Activated naive CD4-positive, alpha-beta T cell treated with anti-CD3 and anti-CD28 coated beads, Interleukin-2, amount 50 U/mL, for 16 hours (primary cell): ENCODE measurements around the gene TCERG1L.

Source experiments
- DNase-seq: peaks from one replicate; pipeline ENCODE4 v3.0.0-alpha.2; 2020

Gene TCERG1L

DNA sequence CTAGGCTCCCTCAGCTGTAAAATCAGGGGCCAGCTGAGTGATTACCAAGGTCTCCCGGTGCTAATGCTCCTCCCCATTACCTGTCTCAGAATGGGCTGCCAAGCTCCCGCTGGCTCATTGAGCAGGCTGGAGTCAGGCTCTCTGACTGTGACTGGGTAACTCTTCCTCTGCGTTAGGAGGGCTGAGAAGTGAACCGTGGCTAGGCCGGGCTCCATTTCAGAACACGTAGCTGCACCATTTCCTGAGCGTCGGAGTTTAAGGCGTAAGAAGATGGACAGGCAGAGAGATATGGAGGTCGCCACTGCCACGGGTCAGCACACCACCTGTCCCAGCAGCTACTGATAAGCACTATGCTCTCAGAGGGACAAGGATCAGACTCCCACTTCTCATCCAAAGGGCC lies 250.3 kb downstream of the TCERG1L start:
- no peak for DNase-seq

DNA sequence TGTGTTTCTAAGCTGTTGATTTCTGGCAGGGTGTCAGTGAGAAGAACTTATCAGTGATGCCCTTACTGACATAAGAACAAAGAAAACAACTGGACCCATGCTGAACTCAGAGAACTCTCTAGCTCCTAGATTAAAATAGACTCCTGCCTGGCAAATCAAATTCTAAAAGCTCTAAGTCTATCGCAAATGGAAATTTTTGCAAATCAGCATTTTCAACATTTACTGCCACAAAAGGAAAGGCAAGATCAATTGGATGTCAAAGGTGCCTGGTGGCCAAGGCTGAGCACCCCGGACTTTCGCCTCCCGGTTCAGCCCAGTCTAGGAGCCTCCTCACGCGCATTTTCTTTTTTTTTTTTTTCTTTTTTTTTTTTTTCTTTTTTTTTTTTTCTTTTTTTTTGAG lies 251.6 kb downstream of the TCERG1L start:
- DNase-seq = no peak

DNA sequence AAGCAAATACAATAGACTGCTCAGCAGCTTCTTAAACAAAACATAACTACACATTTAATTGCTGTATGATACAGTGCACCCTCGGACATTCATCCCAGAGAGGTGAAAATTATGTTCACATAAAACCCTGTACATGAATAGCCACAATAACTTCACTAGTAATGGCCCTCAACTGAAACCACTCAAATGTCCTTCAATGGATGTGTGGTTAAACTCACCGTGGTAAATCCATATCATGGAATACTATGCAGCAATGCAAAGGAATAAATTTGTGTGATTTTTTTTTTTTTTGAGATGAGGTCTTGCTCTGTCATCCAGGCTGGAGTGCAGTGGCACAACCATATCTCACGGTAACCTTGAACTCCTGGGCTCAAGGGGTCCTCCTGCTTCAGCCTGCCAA lies 252.7 kb downstream of the TCERG1L start:
- no peak for DNase-seq

DNA sequence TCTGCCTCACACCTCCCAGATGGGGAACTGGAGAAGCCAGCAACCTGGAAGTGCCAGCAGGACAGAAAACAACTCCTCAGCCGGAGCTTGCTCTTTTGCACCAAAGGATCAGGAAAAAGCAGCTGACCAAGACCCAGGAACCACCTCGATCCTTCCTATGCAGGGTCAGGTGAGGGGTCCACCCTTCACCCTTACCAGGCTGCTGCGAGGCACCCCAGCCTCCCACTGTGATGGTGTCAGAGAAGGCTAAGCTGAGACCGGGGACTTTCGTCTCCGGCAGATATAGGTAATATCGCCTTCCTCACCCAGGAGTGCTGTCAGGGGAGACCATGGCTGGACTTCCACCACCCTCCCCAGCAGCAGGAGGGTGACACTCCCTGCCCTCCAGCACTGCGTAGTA lies 254.7 kb downstream of the TCERG1L start:
- no peak for DNase-seq

DNA sequence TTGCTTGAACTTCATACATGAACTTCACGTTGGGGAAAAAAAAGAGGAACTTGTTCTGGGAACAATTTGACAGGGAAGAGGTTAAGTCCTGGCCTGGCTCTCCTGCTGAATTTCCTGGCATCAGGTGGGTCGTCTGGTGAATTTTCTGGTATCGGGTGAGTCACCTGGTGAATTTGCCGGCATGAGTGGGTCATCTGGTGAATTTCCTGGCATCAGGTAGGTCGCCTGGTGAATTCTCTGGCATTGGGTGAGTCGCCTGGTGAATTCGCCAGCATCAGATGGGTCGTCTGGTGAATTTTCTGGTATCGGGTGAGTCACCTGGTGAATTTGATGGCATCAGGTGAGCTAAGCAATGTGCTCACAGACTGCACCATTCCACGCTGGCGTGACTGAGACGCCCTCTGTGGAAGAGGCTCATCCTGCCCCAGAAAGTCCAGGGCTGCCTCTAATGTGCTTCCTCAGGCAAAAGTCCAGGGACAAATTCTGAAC lies 255.4 kb downstream of the TCERG1L start:
- DNase-seq = no peak

DNA sequence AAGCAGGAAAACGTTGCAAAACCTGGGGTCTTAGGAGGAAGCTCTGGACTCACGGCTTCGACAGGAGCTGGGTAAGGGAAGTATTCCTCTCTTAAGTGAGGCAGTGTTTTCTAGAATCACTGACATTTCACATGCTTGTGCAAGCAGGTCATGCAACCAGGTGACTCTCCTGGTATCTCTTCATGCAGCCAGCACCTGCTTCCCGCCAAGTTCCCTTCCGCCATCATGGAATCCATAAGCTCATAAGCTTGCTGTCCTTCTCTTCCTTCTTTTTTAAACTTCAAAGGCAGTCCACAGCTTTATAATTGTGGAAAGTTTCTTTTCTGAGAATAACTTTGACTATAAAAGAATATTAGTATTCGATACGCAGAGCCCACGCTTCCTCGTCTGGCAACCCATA lies 256.1 kb downstream of the TCERG1L start:
- DNase-seq = no peak

DNA sequence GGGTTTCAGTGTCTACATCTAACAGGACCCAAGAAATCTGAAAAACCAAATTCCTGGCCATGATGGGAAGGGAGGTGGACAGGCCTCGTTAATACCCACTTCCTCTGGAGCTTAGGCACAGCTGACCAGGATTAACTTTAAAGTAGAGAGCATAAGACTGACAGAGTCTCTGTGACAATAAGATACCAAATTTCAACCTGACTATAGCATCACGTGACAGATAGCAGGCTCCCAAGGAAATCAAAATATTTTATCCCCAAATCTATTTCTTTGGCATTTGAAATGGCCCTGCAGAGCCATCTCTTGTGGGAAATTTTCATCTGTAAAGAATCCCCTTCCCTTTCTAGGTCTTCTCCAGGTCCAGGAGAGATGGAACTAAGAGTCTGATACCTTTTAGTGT lies 258.3 kb downstream of the TCERG1L start:
- no peak for DNase-seq

DNA sequence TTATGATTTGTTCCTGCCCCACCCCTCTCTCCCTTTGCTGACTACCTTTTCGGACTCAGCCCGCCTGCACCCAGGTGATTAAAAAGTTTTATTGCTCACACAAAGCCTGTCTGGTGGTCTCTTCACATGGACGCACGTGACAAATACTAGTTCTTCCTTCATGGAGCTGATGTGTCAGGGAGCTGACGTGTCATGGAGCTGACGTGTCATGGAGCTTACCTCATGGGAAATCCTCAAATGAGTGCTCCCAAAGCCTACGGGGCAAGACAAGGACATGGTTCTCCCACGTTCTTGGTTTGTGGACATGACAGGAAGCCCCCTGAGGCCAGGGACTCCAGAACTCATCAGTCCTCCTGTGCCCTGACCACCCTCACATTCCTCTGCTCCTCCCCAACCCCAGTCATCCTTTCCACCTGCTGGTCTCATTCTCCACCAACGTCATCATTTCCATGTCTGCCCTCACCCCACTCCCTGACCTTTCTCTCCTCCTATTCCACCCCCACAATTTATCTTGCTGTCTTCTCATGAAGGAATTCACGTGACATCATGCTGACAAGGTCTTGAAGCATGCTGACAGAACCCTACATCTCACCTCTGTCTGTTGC lies 261.3 kb downstream of the TCERG1L start:
- no peak for DNase-seq

DNA sequence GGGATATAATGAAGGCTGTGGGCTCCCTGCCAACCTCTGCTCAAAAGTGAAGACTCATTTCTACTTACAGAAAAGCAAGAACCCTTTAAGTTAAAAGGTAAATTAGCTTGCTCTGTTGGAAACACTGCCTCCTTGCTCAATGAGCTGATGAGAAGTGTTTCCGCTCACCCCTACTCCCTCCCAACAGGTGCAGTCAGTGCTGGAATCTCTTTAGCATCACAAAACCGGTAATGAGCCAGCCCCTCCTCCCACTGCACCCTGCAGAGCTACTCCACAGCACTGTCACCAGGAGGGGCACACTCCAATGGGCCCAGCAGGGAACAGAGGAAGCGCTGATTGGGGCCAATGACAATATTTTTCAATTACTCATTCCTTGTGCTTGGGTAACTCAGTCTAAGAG lies 262.5 kb downstream of the TCERG1L start:
- no peak for DNase-seq

DNA sequence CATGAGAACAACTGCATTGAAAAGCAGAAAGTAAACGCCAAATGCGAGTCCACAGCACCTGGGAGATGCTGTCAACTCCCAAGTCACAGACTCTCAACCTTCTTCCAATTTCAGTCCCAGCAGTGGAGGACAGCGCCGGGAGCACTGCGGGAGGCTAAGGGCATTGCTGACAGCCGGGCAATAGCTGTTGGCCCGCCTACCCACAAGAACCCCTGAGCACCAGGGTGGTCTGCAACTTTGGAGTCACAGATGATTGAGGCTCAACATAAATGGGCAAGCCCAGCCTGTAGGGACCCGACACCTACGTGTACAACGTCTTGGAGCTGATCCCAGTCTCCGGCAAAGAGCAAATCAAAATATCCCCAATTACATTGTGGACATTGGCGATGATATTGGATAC lies 262.9 kb downstream of the TCERG1L start:
- DNase-seq = no peak

DNA sequence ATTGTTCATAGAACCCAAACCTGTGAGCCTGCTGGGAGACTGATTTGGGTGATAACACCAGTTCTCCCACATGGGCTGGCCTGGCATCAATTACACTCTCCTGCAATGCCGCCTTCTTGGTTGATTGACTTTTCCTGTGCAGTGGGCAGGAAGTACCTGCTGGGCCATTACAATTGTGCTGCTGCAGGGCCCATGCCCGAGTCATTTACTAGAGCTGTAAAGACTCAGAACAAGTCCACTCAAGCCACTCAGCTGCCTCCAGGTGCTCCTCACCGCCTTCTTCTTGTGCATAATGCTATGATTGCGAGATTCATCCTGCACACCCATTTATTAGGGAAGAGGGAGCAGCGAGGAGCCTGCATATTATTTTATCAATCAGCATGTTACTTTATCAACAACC lies 264.0 kb downstream of the TCERG1L start:
- no peak for DNase-seq

DNA sequence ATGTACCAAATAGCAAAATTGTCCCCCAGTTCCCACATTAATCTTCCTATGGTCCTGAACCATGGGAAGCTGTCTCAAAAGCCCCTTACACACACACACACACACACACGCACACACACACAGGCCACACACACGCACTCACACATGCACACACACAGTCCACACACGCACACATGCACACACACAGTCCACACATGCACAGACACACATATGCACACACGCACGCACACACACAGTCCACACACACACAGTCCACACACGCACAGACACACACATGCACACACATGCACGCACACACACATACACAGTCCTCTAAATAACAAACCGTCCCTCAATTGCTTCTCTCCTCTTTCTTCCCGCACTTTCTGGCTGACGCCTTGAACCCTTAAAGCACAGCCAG lies 265.3 kb downstream of the TCERG1L start:
- no peak for DNase-seq

DNA sequence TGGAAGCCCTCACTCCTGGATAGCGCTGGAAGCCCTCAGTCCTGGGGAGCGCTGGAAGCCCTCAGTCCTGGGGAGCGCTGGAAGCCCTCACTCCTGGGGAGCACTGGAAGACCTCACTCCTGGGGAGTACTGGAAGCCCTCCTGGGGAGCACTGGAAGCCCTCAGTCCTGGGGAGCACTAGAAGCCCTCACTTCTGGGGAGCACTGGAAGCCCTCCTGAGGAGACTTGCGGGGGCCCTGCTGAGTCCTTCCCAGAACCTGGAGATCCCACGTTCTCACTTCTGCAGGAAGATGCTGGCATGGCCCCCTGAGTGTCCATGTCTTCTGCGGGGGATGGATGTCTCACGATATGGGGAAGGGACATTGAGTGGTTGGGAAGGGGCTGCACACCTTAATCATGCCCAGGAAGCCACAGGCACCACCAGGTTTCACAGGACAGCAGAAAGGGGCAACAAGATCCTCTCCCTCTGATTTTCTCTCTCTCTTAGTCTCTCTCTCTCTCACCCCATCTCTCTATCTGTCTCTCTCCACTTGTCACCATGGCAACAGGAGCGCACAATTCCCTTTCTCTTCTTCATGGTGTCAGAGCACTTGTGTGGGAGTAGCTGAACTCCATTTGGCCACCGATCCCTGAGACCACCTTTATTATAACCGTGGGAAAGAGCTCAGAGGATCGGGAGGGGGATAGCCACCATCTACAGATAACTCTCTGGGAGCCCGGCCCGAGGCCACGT lies 267.0 kb downstream of the TCERG1L start:
- no peak for DNase-seq

DNA sequence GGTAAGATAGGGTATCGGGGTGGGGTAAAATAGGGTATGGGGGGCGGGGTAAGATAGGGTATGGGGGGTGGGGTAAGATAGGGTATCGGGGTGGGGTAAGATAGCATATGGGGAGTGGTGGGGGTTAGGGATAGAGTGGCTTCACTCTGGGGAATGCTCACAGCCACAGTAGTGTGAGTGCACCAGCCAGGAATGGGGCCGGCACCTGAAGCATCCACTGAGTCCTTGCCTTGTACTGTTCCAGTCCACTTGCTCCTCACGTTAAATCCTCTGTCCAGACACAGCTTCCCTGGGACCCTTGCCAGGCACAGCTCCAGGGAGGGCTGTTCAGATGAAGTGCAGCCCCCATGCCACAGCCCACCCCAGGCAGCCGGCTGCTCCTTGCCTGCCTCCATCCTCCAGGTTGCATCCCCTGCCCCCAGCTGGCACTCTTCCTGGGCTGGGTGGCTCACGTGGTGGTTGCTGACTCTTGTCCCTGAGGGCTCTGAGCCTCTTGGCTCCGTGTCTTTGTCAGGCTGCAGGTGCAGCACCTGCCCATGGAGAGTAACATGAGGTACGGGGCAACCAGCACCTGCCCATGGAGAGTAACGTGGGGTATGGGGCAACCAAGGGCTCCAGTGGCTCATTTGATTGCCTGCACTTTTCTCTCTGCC lies 268.4 kb downstream of the TCERG1L start:
- DNase-seq = no peak
